A549 (cell line): Measurements from ENCODE around the gene ELOB. TPM values are rescaled to one million over a fixed set of nuclear protein-coding genes. Genes with fewer than 3 reads are reported as not detected.
A peak's percentile ranks its signal among the peaks of the same experiment; 100 is the strongest.

Experiments
- ATAC-seq, 2 experiments: fragments of 200-7000 bp in 1 of 2; fragments of >200 bp in 1 of 2; cut with Nextera tagmentation in 1 of 2; cut with Tn5 transposase in 1 of 2; 3 replicates each; pipeline versions ENCODE4 v1.8.0 to v1.9.1; 2018 to 2020; ENCODE audit warnings: mild to moderate bottlenecking in 1 of 2, moderate library complexity in 1 of 2
- CTCF ChIA-PET: fragments of 300-600 bp; sonication (Branson Sonifier 250); formaldehyde crosslinking; extraction: SDS; loops from one replicate; lab custom pipeline; 2021; ENCODE audit warnings: antibody characterized with exemption, inconsistent platforms; lab: Yijun Ruan, JAX
- POLR2A ChIA-PET: fragments of 350-600 bp; formaldehyde crosslinking; extraction: SDS; loops from one replicate; lab custom pipeline; 2021; ENCODE audit warnings: antibody characterized with exemption, inconsistent platforms; lab: Yijun Ruan, JAX
- DNase-seq, 2 experiments: peaks; one replicate each; pipeline versions ENCODE4 v3.0.0 to v3.0.0-alpha.2; 2011 to 2016; ENCODE audit warnings: low read depth in 1 of 2, low spot score in 1 of 2
- FAIRE-seq: peaks from 2 replicates; lab custom pipeline; 2011; peaks lifted over from hg19 to GRCh38; lab: Jason Lieb, UNC
- H3K27ac ChIP-seq, 2 experiments: fragments of >200 bp; sonication (Bioruptor Twin); formaldehyde crosslinking; 3 replicates each; pipeline ENCODE4 v1.5.1; 2016 to 2017
- H3K4me1 ChIP-seq: fragments of >200 bp; sonication (Bioruptor Twin); formaldehyde crosslinking; 3 replicates; pipeline ENCODE4 v1.6.1; 2016
- H3K4me2 ChIP-seq: fragments of >200 bp; sonication (Bioruptor Twin); formaldehyde crosslinking; 3 replicates; pipeline ENCODE4 v1.6.1; 2016
- H3K4me3 ChIP-seq: fragments of >200 bp; sonication (Bioruptor Twin); formaldehyde crosslinking; 3 replicates; pipeline ENCODE4 v1.5.1; 2016
- H3K9me3 ChIP-seq: fragments of >200 bp; sonication (Bioruptor Twin); formaldehyde crosslinking; 3 replicates; pipeline ENCODE4 v1.6.1; 2016
- BHLHE40 ChIP-seq: IDR thresholded peaks from 2 replicates; pipeline ENCODE4 v1.6.1; 2012; ENCODE audit warnings: low read depth, low read length, inconsistent platforms
- CBX8 ChIP-seq: fragments of 200-600 bp; sonication (generic); IDR thresholded peaks from 2 replicates; pipeline ENCODE4 v1.6.1; 2016
- CHD2 ChIP-seq: fragments of 150-350 bp; IDR thresholded peaks from 2 replicates; pipeline ENCODE4 v1.6.1; 2014; ENCODE audit warnings: low read length; ENCODE audit not compliant: partially characterized antibody
- CTCF ChIP-seq: fragments of >200 bp; sonication (Bioruptor Twin); formaldehyde crosslinking; IDR thresholded peaks from 3 replicates; pipeline ENCODE4 v1.5.1; 2016
- EHMT2 ChIP-seq: fragments of 200-600 bp; sonication (generic); IDR thresholded peaks from 2 replicates; pipeline ENCODE4 v1.6.1; 2016; ENCODE audit warnings: antibody characterized with exemption, low read depth, mild to moderate bottlenecking, moderate library complexity
- ELK1 ChIP-seq: fragments of 150-350 bp; IDR thresholded peaks from 2 replicates; pipeline ENCODE4 v1.6.1; 2014; ENCODE audit warnings: low read depth, mild to moderate bottlenecking, low read length
- EP300 ChIP-seq, 2 experiments: fragments of >200 bp; sonication (Bioruptor Twin); formaldehyde crosslinking; IDR thresholded peaks; 2 replicates in 1 of 2; 3 replicates in 1 of 2; pipeline ENCODE4 v1.6.1; 2016 to 2017
- FOXS1 ChIP-seq: fragments of 250-450 bp; sonication (Bioruptor Pico); IDR thresholded peaks from 2 replicates; pipeline ENCODE4 v1.5.0; 2020; ENCODE audit warnings: mild to moderate bottlenecking, moderate library complexity
- HES2 ChIP-seq: fragments of >200 bp; sonication (Bioruptor Twin); formaldehyde crosslinking; IDR thresholded peaks from 2 replicates; pipeline ENCODE4 v1.6.1; 2016
- HOXA7 ChIP-seq: fragments of 250-450 bp; sonication (Bioruptor Pico); IDR thresholded peaks from 2 replicates; pipeline ENCODE4 v1.5.0; 2020; ENCODE audit warnings: mild to moderate bottlenecking, moderate library complexity
- KDM5A ChIP-seq: fragments of 200-600 bp; sonication (generic); IDR thresholded peaks from 2 replicates; pipeline ENCODE4 v1.6.1; 2016; ENCODE audit warnings: antibody characterized with exemption, mild to moderate bottlenecking
- MAFK ChIP-seq: fragments of 450-650 bp; IDR thresholded peaks from 2 replicates; pipeline ENCODE4 v1.6.1; 2014; ENCODE audit not compliant: partially characterized antibody
- MAZ ChIP-seq: fragments of 150-350 bp; IDR thresholded peaks from 2 replicates; pipeline ENCODE4 v1.6.1; 2014; ENCODE audit warnings: antibody characterized with exemption, low read depth, low read length, borderline replicate concordance
- POLR2A ChIP-seq: IDR thresholded peaks from 2 replicates; pipeline ENCODE4 v1.6.1; 2012; ENCODE audit warnings: mild to moderate bottlenecking, low read length
- REST ChIP-seq: fragments of 200-600 bp; sonication (generic); IDR thresholded peaks from 2 replicates; pipeline ENCODE4 v1.6.1; 2016; ENCODE audit warnings: antibody characterized with exemption, mild to moderate bottlenecking, moderate library complexity
- RFX5 ChIP-seq: fragments of 450-650 bp; IDR thresholded peaks from 2 replicates; pipeline ENCODE4 v1.7.1; 2014; ENCODE audit warnings: antibody characterized with exemption, mild to moderate bottlenecking, moderate library complexity
- SREBF2 ChIP-seq: fragments of 450-650 bp; IDR thresholded peaks from 2 replicates; pipeline ENCODE4 v1.6.1; 2014; ENCODE audit warnings: mild to moderate bottlenecking, moderate library complexity
- TFCP2L1 ChIP-seq: fragments of 250-450 bp; sonication (Bioruptor Pico); IDR thresholded peaks from 2 replicates; pipeline ENCODE4 v1.5.0; 2021; ENCODE audit warnings: mild to moderate bottlenecking
- ZNF302 ChIP-seq: fragments of 250-450 bp; sonication (Bioruptor Pico); IDR thresholded peaks from 2 replicates; pipeline ENCODE4 v1.9.0; 2021; ENCODE audit warnings: inconsistent platforms, mild to moderate bottlenecking, moderate library complexity
- ZSCAN20 ChIP-seq: fragments of 250-450 bp; sonication (Bioruptor Pico); IDR thresholded peaks from 2 replicates; pipeline ENCODE4 v1.8.0; 2022; ENCODE audit warnings: mild to moderate bottlenecking, moderate library complexity
- WGBS: methylation state at CpG from one replicate; pipeline ENCODE4 v1.1.6; 2017; ENCODE audit errors: missing lambda C conversion rate; 5-methylcytosine and 5-hydroxymethylcytosine counted together
- polyA plus RNA-seq, 4 experiments: library from polyadenylated mRNA; depleted of rRNA in 3 of 4; stranded (reverse); fragments of >200 nt; fragmentation: RNase III in 1 of 4; extraction: RNeasy Plus Mini Kit Qiagen cat#74134 plus additional on column Dnase treatment in 1 of 4; gene quantifications; 2 replicates in 3 of 4; 3 replicates in 1 of 4; pipeline ENCODE4 v1.2.3, GENCODE V29; 2011 to 2017
- TF ChIP-seq, protein P1 (sequence below): fragments of 450-650 bp; IDR thresholded peaks from 2 replicates; pipeline ENCODE4 v1.6.1; 2014; ENCODE audit warnings: antibody characterized with exemption
- TF ChIP-seq, protein P2 (sequence below): IDR thresholded peaks from 2 replicates; pipeline ENCODE4 v1.6.1; 2012

Gene ELOB
- polyA plus RNA-seq, 2 of the 4 experiments (the other 2 are of a cell fraction) = 136 to 494 TPM

GRCh38 chr16:2752850-2753732, 24.0 kb downstream of the ELOB start (continued):
- TF ChIP-seq ELK1 (no peak), BHLHE40 (no peak), MAFK (no peak), KDM5A (no peak), CTCF (no peak), CBX8 (no peak), SREBF2 (no peak), FOXS1 (CRISPR knock-in tag) (no peak), HOXA7 (CRISPR knock-in tag) (no peak)

- H3K4me3 ChIP-seq = peak within 1 kb of the TSS; percentile 75
- DNase-seq (peak; percentile 96 to 98), ATAC-seq (peak; percentile 92), FAIRE-seq (no peak)
- POLR2A ChIA-PET = interaction anchor here (0.6 to 1.7 kb wide), 12 partner anchors 11 to 153 kb away, joined by 3 to 13 read pairs (median 4); partner anchors contain the start of genes FLYWCH2, KCTD5 and PRSS27
- H3K4me1 ChIP-seq = peaks cover 33% of the 10 kb centered on the region
- peak within 1 kb of the TSS; percentile 98 to 100 for H3K27ac ChIP-seq
- CTCF ChIA-PET = interaction anchor here (0.6 to 2.2 kb wide), 6 partner anchors 12 to 116 kb away, joined by 3 to 9 read pairs (median 5); no protein-coding TSS in a partner anchor
- under 1% methylated on average over 38 of the region's 99 CpGs for WGBS
- H3K9me3 ChIP-seq = peaks cover 5% of the 10 kb centered on the region; the same call in 1 of the 3 replicates
- peak within 1 kb of the TSS; percentile 94 for H3K4me2 ChIP-seq
- TF ChIP-seq REST (0 out of 2 replicates have a peak, but pooled peaks have one; percentile 5), HES2 (no peak), ZSCAN20 (CRISPR knock-in tag) (peak; percentile 82; the same call in 1 of the 2 replicates), MAZ (no peak), EHMT2 (no peak), POLR2A (peak; percentile 70), RFX5 (peak; percentile 12; the same call in 1 of the 2 replicates), ZNF302 (CRISPR knock-in tag) (peak; percentile 44; the same call in 1 of the 2 replicates), TFCP2L1 (CRISPR knock-in tag) (0 out of 2 replicates have a peak, but pooled peaks have one; percentile 26), ELK1 (no peak), CHD2 (no peak), EP300 (IDR thresholded peaks at IDR 0.05) (no peak)
- TF ChIP-seq, protein P1, sequence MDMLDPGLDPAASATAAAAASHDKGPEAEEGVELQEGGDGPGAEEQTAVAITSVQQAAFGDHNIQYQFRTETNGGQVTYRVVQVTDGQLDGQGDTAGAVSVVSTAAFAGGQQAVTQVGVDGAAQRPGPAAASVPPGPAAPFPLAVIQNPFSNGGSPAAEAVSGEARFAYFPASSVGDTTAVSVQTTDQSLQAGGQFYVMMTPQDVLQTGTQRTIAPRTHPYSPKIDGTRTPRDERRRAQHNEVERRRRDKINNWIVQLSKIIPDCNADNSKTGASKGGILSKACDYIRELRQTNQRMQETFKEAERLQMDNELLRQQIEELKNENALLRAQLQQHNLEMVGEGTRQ = no peak
- TF ChIP-seq, protein P2, sequence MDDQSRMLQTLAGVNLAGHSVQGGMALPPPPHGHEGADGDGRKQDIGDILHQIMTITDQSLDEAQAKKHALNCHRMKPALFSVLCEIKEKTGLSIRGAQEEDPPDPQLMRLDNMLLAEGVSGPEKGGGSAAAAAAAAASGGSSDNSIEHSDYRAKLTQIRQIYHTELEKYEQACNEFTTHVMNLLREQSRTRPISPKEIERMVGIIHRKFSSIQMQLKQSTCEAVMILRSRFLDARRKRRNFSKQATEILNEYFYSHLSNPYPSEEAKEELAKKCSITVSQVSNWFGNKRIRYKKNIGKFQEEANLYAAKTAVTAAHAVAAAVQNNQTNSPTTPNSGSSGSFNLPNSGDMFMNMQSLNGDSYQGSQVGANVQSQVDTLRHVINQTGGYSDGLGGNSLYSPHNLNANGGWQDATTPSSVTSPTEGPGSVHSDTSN = no peak
These were observed 24.8 kb downstream of the ELOB start, which contains the start of gene SRRM2 for GRCh38 chr16:2752035-2752849. SRRM2 (plus strand) TSS chr16:2752638; CDS start chr16:2756365, 3,727 bp downstream.
